Midbrain (tissue), 1 donor: ENCODE results near the gene GNB1L.
"Not testable (repeated sequence)": the region's sequence is repeated elsewhere in the genome, so short reads cannot be mapped to it uniquely, and the experiment has no call there.

Experiments used
- DNase-seq: peaks from one replicate; lab custom pipeline; 2025; lab: John Stamatoyannopoulos, UW

Gene GNB1L

DNA sequence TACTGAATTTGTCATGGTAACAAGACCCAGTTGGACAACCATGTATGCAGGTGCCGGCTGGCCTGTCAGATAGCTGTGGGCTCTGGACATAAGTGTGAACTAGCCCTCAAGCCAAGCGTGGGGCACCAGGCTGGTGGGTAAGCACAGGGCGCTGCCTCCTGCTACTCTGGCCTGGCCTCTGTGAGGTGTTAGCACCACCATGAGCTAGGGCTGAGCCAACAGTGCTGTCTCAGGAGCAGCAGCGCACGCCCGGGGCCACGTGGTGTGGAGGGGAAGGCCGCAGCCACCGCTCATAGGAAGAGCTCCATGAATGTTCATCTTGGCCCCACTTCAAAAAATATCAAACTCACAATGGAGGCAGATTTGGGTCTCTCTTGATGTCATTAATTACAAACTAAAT, 35.3 kb upstream of the GNB1L start:
- DNase-seq: no peak

DNA sequence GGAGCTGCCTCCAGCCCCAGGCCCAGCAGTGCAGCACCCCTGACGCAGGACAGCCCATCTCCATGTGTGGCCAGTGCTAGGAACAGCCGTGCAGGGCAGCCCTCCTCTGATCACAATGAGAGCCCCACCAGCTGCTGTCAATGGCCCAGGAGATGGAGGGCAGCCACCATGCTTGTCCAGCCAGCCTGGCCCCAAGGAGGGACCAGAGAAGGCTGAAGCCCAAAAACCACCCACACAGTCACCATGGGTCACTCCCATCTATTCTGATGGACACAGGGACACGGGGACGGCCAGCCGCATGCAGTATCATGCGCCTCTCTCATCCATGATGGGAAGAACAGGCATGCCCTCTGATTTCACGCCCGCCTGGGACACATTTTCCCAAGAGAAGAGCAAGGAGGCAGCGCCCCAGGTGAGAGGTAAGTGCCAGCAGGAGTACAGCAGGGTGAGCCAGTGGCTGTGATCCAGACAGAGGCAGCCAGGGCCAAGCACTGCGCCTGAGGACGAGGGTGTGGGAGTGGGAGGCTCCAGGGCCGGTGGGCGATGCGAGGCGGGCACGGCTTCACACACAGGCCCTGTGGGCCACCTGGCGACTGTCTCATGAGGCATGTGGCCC, 33.6 kb upstream of the GNB1L start:
- DNase-seq: no peak

DNA sequence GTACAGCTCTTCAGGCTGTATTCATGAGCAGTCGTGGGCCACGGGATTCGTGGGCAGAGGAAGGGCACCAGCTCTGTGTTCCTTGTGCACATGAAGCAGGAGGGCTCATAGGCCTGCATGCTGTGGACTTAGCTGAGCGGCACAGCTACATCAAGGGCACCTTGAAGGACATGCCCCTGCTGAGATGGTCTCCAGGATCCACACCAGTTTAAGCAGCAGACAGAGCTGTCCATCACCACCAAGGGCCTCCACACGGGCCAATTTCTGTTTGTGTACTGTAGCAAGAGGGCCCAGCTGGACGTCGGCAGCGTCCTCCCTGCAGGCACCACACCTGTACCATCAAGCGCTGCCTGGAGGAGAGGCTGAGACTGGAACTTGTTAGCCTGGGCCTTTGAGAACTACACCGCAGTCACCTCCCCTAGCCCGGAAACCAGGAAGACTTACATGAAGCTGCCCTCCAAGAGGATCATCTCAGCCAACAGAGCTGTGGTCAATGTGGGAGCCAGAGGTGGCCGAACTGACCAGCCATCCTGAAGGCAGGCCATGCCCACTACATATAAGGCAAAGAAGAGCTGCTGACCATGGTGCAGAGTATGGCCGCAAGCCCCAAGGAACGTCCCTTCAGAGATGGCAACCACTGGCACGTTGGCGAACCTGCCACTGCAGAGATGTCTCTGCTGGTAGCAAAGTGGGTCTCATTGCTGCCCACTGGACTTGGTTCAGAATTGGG, 32.7 kb upstream of the GNB1L start:
- DNase-seq: no peak

DNA sequence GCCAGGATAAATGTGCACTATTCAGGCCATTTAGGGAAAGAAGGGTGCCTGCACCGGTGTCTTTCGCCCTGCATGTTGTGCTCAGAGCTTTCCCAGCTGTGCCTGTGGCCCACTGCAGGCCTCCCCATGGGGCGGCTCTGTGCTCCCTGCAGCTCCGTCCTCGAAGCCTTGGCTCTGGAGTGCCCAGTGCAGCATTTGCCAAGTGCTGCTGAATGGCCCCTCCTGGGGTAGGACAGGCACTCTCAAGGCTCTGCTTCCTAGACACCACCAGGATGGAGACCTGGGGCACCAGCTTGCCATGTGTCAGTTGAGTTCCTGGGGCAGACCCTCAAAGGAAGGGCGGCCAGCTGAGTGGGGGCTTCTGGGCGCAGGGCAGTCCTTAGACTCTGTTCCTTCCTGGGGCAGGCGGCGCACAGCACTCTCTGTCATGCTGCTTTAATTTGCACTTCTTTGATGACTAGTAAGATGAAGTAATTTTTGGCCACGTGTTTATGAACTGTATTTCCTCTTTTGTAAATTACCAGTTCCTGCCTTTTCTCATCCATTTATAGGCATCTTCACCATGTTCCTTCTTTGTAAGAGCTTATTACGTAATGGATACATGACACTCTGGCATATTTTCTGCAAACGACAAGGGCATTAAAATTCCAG, 32.1 kb upstream of the GNB1L start:
- DNase-seq: no peak

DNA sequence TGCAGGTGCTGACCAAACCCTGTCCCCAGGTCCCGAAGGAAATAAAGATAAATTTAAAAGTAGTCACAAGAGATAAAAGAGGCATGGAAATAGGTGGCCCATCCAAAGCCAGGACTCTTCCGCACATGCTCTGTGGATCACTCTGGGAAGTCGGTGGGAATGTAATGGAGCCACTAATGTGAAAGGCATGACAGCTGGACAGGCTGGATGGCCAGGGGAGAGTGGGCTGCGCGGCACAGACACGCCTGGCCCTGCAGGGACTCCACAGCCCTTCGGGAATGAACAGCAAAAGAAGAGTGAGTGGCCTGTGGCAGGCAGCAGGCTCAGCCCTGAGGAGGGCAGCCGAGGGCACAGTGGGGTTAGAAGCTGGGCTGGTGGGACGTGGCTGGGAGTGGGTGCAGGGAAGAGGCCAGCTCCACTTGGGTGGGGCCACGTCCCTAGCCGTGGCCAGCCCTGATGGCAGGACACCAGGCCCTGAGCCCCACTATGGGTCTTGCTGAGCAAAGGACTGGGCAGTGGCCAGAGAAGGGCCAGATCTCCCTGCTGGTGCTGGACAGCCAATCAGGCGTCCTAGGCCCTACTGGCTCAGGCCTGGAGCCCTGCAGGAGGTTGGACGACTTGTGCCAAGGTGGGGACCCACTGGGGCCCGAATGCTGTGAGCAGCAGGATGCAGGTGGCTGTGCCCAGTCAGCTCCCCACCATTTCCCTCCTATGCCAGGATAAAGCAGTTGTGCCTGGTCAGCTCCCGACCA, 31.3 kb upstream of the GNB1L start:
- no peak for DNase-seq

DNA sequence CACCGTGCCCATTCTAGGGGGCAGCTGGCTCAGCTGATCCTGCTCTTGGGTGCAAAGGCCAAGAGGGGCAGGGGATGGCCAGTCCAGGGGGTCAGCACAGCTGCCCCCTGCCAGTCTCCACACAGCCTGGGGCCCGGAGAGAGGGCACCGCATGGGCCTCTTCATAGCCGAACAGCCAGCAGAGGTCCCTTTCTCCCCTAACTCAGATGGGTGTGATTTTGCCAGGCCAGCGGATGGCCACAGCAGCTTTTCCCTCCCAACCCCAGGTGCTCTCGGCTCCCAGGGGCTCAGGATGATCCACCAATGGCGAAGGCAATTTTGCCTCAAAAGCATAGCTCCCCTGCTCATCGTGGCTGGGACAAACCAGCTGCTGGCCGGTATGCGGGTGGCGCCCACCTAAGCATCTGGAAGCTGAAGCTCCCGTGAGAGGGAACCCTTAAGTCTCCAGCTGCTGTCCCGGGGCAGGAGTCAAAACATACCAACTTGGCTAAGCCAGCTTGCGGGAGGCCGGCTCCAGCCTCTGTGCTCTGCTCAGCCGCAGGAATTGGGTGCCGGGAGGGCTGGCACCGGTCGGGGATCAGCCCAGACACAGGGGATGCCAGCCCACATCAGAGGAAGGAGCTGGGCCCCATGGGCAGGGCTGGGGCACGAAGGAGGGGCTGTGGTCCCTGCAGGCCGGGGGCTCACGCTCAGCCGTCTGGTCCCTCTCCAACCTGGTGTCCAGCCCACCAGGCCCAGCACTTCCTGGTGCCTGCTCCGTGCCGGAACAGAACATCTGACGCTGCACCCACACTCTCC, 30.5 kb upstream of the GNB1L start:
- DNase-seq: no peak

DNA sequence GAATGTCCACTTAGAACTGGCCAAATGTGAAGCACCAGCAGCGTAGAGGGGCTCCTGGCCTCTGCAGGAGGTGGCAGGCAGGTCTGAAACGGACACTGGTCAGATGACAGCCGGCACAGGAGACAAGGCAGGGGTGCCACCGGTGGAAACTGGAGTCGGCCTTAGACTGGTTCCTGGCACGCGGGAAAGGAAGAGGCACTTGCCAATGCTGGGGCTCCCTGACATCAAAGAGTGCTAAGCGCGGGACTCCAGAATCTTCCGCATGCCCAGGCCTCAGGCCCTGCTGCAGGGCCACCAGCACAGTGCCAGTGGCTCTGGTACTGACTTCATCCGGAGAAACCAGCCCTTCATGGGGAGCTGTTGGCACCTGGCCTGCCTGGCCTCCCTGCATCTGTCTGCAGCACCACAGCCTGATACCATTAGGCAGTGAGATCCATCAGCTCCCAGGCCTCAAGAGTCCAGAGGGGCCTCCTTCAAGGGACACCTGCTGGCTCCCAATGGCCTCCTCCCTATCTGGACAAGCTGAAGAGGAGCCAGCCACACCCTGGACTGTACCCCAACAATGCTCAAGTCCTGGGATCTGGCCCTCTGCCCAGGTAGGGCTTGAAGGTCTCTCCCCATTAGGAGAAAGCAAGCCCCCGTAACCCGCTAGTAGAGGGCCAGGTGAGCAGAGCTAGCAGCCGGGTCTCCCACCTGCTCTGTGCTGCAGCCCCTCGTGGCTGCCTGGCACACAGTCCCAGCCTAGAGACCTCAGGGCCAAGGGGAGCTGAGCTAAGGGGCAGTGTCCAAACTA, 29.7 kb upstream of the GNB1L start:
- no peak for DNase-seq

DNA sequence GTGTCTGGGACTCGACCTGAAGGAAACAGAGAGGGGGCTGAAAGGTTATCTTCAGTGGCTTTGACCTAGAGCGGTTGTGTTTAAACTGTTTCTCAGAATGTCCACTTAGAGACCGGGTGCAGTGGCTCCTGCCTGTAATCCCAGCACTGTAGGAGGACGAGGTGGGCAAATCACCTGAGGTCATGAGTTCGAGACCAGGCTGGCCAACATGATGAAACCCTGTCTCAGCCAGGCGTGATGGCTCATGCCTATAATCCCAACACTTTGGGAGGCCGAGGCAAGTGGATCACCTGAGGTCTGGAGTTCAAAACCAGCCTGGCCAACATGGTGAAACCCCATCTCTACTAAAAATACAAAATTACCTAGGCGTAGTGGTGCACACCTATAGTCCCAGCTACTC, 28.8 kb upstream of the GNB1L start:
- DNase-seq: not testable (repeated sequence)

DNA sequence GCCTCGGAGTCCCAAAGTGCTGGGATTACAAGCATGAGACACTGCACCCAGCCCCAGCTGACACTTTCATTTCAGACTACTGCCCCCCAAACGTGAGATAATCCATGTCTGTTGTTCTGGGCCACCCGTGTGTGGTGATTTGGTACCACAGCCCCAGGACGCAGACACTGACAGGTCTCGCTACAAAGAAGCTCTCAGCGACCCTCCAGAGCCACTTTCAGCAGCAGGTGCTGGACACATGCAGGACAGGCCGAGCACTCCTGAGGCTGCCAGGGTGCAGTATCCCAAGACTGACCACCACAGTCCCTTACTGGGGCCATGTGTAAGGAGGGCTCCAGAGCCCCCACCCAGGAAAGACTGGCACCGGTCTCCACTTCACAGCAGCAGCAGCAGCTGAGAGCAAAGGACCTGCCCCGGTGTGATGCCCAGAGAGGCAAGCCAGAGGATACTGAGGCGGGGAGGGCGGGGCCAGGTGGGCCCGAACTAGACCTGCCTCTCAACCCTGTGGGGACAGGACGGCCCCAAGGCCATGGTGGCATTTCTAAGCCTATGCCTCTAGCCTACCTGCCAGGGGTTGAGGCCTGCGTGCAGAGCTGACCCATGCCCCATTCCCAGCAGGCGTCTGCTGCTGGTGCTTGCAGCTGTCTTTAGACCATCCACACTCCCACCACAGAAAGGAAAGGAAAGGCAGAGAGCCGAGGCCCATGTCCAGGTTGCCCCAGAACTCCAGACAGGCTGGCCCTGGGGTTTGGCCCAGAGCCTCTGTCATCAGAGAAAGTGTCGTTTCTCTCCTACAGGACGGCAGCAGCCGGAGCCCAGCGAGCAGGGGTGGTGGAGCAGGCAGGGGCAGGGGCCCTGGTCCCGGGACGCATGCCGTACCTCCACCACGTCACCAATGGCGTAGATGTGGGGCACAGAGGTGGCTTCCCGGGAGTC, 28.0 kb upstream of the GNB1L start:
- DNase-seq: no peak

DNA sequence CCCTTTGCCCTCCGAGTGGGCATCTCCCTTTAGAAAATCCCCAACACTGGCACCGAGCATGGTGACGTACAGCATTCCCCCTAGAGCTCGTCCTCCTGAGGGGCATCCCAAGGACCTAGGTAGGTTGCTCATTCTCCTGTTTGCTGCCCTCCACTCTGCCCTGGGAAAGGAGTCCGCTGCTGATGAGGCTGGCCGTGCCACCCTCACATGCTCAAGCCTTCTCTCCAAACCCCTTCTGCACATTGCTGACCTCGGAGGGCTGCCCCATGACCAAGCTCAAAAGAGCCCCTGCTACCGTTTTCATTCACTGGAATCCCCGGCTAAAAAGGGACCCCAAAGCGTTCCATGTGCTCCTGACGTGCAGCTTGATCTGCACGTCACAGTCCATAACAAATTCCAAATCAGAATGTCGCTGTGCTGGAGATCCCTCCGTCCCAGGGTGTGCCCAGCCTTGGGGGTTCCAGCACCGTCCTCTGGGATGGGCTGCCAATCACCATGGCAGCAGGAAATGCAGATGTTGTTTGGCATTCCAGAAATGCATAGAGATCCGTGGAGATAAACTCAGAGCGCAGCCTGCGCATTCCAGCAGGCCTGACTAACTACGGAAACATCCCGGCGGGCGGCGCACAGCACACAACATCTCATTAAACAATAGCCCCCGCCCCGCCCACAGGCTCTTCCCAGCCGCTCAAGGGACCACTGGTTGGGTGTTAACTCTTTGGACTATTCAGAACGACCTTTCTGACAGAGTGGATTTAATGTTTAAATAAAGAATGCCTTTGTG, 26.3 kb upstream of the GNB1L start:
- DNase-seq: no peak

DNA sequence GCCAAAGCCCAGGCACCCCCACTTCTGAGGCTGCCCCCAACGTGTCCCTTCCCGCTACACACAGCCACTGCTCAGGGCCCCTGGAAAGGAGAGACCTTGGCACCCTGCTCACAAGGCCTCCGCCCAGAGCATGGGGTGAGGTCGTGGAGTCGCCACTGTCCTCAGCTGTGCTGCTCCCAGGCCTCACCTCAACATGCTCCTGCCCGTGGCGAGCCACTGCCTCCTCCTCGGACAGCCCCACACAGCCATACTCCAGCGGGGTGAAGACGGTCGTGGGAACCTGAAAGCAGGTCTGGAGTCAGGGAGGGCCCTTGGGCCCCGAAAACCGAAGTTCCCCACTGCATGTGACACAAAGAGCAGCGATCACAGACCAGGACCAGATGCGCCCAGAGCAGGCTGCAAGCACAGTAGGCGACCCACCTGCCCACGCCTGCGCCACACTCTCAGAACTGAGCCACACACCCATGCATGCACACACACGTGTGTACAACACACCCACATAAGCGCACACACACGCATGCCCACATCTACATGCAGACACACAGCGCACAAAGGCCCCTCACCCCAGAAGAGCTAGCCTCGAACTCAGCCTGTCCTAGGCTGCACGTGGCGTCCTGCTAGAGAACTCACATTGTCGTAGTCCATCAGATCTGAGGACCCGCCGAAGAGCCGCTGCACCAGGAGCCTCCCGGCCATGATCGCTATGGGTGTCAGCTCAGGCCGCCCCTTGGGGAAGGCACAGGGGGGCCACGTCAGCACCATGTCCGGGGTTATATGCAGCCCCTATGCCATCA, 25.5 kb upstream of the GNB1L start:
- no peak for DNase-seq

DNA sequence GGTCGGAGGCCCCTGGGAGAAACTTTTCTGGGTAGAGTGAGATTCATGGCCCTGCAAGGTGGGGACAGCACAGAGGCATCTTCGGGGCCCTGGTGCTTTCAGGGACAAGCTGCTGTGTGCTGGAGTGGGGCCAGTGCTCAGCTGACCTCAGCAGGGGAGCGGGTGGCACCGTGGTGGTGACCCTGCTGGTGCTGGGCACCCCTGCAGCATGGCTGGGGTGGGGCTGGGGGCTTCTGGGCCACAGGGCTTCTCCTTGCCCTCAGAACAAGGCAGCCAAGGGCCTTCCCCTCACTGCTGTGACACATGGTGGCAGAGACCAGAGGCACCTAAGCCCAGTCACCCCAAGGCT, 24.9 kb upstream of the GNB1L start:
- no peak for DNase-seq

DNA sequence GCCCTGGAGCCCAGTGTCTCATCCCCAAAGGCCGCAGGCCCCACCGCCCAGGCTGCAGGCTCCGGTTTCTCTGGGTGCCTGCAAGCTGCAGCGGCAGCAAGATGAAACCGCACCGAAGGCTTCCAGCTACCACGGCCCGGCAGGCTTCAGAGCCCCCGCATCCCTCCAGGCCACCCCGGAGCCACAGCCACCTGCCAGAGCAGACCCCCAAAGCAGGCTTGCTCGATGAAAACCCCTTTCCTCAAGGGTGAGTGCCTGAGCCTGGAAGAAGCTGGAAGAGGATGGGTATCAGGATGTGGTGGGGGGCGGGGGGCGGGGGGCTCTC, 24.5 kb upstream of the GNB1L start:
- DNase-seq: no peak

DNA sequence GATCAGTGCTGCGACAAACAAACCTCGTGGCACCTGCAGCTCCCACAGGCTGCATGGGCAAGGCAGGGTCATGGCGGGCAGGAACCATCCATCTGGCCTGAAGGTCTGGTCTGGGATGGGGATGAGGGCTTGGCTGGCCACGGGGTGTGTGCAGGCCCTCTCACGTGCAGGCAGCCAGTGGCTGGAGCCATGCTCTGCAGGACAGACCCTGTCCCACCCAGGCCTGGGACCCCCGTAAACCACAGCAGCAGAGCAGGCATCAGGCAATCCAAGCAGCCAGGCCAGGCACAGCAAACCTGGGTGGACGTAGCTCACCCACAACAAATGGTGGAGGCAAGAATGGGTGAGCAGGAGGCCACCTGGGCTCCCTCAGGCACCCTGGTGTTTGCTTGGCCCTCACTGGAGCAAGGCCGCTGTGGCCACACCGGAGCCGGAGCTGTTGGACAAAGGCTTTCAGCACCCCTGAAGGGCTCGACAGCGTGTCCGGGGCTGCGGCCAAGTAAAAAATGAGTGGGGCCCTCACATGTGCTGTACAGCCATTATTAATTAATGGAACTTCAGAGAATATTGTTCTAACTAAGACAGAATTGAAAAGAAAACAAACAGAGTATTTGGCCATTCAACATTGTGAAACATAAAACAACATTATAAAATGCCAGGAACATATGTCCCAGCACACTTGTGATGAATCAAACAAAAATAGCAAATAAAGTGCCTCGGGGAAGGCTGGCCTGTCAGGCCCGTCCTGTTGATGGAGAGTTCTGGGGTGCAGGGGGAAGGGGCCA, 24.0 kb upstream of the GNB1L start:
- no peak for DNase-seq

DNA sequence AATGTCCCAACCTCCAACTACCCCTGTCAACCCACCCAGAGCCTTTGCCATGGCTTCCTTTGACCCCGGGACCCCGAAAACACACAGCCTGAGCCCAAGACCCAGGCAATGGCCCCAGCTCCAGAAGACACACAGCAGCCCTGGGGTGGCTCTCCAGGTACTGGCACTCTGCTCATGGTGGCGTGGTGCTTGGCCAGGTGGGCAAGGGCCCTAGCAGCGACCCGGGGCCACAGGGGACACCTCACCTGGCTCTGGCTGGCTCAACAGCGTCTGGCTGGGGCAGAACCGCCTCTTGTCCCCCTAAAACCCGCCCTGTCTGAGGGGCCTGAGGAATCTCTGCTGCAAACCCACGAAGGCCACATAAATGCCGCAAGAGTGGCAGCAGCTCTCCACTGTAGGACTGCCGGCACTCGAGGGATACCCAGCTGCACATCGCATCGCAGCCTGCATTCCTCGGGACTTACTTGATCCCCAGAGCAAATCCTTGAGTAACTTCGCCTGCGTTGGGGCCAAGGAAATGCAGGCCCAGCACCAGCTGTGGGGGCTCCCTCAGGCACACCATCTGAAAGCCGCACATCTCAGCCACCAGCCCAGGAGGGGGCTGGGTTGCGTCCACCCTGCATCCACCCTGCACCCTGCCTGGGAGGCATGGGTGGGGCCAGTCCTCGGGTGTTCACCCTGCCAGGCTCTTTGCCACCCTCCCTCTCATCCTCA, 23.1 kb upstream of the GNB1L start:
- DNase-seq: no peak

DNA sequence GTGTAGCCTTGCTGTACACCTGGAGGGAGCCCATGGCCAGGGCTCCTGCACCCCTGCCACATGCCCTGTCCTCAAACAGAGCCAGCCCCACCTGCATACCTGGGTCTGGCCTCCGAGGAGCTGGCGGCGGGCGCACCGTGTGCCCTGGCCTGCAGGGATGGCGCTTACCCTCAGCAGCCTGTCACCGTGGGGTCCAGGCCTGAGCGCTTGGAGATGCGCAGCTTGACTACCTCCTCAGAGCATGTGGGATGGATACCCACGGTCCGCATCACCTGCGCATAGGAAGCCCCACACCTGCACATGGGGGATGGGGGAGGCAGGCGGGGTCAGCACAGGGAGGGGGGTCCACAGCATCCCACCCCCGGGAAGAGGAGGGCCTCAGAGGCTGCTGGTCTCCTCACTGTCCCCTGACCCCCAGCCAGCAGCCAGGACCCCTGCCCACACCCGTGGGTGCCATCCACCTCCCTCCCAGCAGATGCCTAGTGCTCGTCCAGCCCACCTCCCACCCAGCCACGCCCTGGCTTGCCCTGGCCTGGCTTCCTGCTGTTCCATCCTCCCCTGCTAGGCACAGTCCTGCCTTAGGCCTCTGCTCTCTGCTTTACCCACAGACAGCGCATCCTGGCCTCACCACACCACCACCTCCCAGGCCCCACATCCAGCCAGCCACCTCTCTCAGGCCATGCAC, 22.4 kb upstream of the GNB1L start:
- DNase-seq: no peak
